ENCODE results near the gene RPL13.

RPL13 gene

DNA sequence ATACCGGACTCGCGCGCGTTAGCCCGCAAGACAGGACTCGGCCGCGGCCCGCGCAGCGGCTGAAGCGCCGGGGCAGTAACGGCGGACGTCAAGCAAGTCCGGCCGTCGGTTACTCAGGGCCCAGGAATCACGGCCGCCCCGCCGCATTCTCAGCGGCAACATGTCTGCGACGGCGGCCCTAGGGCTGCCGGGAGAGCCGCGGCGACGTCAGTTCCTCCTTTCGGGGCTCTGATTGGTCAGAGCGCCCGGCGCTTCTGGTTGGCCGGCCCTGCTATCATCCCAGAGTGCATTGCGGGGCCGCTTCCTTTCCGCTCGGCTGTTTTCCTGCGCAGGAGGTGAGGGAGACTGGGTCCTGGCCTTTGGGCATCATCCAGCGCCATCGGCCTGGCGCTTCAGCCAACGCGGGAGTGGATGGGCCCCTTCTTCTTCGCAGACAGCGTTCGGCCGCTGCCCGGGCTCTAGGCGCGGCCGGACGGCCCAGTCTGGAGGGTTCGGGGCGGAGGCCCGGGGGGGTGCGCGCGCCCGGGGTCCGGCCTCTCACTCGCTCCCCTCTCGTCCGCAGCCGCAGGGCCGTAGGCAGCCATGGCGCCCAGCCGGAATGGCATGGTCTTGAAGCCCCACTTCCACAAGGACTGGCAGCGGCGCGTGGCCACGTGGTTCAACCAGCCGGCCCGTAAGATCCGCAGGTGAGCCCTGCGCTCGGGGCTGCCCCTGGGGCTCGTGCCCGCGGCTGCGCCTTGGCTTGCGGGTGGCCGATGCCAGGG is at the start of gene RPL13:
TSS of gene RPL13 (plus strand) at position 305 of the 764 bp plus-strand sequence. CDS start at position 583, 278 bp downstream.
- no peak for FAIRE-seq

DNA sequence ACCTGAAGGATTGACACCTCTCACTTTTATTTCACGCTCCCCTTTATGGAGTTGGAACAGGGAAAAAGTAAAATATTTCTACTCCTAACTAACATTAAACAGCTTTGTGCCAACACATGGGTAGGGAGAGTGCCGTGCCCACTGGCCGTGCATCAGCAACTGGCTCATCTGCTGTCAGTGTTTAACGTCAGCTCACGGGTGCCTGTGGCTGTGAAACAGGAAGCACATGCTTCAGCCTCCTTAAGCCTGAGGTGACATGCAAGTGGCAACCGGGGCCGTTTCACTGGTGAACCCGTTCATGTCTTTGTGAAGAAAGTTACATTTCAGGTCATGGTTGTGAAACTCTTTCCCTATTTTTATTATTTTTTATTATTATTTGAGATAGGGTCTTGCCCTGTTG is 49.1 kb upstream of the RPL13 start:
- no peak for FAIRE-seq

DNA sequence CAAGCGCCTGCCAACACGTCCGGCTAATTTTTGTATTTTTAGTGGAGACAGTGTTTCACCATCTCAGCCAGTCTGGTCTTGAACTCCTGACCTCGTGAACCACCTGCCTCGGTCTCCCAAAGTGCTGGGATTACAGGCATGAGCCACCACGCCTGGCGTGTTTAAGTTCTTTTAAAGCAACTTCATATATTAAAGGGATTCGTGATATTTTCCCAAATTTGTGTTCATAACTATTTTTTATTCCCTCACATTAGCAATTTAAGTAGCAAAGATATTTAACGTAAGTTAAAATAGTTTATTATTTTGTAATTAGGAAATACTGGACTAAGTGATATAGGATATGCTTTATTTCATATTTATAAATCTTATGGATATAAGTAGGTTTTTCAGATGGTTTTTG is 48.0 kb upstream of the RPL13 start:
- FAIRE-seq, result no peak

DNA sequence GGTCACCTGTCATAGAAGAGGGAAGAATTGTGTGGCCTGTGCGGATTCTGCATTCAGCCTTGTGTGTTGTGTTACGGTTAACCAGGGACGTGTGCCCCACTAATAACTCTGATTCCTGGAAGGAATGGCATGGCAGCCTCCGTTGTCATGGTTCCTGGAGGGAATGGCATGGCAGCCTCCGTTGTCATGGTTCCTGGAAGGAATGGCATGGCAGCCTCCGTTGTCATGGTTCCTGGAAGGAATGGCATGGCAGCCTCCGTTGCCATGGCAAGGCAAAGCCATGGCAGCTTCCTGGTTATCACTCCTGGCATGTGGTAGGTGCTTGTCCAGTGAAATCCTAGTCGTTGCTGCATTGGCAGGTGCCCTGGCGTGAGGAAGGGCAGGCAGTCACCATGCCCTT is 43.4 kb upstream of the RPL13 start:
- FAIRE-seq, result no peak

DNA sequence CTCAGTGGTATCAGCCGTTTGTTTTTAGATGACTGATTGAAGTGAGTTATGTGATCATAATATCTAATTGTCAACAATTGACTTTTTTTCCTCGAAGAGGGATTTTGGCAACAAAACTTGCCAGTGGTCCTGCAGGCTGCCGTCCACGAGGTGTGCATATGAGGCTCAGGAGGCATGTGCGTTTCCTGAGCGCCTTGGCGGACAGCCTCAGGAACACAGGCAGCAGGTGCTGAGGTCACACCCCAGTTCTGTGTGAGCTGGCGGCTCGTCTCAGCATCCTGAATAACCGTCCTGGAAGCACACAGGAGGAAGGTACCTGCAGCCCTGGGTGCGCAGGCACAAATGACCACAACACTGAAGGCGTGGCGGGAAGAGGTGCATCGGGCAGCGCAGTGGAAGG is 40.6 kb upstream of the RPL13 start:
- FAIRE-seq, result no peak

DNA sequence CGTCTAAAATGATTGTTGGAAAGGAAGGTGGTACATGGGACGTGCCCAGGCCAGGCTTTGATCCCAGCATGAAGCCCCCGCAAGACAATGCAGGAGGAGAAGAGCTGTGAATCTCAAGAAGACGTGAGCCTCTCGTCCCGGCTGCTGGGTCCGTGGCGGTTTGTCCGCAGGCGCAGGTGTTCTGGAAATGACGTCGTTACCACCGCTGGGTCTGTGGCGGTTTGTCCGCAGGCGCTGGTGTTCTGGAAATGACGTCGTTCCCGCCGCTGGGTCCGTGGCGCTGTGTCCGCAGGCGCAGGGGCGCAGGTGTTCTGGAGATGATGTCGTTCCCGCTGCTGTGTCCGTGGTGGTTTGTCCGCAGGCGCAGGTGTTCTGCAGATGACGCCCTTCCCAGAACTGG is 38.2 kb upstream of the RPL13 start:
- no peak for FAIRE-seq

DNA sequence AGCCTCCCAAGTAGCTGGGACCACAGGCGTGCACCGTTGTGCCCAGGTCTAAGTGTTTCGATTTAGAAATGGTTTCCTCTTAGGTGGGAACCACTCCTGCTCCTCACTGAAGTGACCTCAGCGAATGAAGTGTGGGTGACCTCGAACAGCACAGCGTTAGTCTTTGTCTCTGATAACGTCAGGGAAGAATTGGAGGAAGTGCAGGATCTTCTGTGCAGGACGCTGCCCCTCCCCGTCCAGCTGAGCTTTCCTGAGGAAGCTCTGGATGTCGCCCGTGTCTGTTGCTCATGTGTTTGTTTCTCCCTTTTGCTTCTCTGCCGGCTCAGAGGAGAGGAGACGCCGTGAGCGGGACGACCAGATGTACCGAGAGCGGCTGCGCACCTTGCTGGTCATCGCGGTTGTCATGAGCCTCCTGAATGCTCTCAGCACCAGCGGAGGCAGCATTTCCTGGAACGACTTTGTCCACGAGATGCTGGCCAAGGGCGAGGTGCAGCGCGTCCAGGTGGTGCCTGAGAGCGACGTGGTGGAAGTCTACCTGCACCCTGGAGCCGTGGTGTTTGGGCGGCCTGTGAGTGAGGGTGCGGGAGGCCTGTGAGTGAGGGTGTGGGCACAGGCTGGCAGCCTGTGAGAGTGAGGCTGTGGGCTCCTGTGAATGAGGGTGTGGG is 36.7 kb upstream of the RPL13 start:
- FAIRE-seq, result no peak

DNA sequence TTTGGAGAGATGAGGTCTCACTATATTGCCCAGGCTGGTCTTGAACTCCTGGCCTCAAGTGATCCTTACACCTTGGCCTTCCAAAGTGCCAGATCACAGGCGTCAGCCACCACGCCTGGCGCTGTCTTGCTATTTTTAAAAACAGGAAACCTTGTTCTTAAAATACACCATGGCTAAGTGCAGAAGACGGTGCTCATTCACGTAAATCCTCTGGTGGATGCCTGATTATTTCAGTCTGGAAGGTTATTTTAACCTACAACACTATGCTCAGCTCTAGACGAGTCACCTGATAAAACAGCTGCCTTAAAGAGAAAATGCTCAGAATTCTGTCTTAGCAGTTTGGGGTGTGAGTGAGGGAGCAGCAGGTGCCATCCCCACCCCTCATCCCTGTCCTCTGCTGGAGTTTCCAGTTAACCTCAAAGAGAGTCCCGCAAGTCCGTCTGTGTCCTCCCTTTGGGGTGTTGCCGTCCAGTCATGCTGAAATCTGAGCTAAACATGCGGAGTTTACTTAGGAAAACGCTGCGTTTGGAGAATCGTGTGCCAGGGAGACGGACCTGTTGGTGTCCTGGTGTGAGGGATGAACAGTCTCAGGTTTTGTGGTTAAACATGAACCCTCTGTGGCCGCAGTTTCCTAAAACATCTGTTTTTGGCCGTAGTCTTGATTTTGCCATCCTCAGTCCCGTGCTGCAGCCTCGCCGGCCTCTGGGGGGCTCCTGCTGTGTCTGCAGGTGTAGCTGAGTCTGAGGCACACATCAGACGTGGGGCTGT is 35.2 kb upstream of the RPL13 start:
- no peak for FAIRE-seq

DNA sequence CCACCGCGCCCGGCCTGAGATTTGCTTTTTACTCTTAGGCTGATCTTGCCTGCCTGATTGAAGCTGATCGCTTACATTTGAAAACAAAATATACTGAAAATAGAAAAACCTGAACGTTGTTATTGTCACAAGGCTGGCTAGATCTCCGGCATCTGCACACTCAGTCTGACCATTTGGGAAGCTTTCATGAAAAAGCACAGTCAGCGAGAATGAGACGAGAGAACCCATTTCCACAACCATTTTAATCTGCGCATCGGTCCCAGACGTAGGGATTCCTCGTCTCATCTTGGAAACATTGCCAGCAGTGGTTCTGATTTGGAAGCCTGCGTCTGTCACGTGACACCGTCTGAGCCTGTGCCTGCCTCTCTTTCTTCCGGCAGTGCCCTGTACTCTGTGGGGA is 31.4 kb upstream of the RPL13 start:
- FAIRE-seq, result no peak

DNA sequence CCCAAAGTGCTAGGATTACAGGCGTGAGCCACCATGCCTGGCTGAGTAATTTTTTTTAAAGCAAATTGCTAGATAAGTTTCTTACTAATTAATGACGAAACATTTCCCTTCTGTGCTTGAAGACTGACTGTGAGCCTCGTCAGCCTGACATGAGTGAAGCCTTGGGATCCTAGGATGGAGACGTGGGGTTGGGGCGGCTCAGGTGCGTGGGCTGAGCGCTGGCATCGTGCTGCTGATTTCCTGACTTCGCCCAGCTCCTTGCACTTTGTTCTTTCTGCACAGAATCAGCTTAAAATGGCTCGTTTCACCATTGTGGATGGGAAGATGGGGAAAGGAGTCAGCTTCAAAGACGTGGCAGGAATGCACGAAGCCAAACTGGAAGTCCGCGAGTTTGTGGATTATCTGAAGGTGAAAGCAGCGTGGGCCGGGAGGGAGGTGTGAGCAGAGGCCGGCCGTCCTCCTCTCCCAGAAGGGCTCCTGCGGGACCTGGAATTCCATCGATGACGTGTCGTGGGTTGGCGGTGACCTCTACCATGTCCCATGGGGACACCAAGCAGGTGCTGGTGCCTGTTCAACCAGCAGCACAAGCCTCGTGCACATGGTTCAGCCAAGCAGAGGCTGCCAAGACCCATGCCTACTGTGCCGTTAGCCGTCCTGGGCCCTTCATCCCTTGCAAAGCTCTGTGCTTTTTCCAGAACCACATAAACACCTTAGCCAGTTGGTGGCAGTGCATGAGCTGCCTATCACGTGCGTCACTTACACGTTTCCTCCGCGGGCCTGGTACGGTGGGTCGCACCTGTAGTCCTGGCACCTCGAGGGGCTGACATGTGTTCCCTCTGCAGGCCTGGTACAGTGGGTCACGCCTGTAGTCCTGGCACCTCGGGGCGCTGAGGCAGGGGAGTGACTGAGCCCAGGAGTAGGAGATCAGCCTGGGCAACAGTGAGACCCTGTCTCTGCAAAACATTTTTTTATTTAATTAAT is 29.8 kb upstream of the RPL13 start:
- FAIRE-seq, result no peak

DNA sequence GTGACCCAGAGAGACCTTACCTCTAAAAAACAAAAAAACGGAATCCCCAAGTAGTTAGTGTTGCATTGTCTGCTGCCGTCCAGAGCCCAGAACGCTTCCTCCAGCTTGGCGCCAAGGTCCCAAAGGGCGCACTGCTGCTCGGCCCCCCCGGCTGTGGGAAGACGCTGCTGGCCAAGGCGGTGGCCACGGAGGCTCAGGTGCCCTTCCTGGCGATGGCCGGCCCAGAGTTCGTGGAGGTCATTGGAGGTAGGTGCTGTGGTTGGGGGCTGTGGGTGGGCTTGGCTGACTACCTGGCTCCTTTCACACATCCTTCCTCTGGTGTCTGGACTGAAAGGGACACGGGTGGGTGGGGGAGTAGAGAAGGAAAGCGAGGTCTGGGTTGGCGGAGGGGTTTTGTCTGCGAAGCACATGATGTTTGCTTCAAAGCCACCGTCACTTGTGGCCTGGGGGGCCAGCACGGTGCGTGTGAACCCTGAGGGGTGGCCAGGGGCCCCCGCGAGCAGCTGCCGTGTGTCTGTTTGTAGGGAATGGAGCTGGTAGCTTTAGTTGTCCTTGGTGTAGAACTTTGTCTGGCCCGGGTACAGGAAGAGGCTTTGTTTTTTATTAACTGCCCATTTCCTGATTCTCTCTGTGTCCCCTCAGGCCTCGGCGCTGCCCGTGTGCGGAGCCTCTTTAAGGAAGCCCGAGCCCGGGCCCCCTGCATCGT is 28.5 kb upstream of the RPL13 start:
- no peak for FAIRE-seq

DNA sequence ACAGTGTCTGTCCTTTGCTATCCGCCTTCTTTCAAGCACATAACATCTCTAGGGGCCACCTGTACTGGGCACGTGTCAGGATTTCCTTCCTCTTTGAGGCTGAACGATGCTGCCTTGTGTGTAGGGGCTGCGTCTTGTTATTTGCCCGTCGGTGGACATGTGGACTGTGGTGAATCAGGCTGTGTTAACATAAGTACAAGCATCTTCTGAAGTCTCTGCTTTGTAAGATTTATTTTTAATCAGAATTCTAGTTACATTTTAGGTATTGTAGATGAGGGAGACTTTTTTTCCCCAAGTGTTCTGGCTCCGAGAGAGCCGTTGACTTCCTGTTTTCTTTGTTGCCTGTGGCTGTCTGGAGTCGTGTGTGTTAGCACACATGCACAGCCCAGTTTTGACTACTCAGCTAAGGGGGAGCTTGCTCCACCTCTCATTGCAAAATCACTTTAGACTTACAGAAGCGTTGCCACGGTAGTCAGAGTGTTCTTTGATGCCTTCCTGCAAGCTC is 26.2 kb upstream of the RPL13 start:
- no peak for FAIRE-seq

DNA sequence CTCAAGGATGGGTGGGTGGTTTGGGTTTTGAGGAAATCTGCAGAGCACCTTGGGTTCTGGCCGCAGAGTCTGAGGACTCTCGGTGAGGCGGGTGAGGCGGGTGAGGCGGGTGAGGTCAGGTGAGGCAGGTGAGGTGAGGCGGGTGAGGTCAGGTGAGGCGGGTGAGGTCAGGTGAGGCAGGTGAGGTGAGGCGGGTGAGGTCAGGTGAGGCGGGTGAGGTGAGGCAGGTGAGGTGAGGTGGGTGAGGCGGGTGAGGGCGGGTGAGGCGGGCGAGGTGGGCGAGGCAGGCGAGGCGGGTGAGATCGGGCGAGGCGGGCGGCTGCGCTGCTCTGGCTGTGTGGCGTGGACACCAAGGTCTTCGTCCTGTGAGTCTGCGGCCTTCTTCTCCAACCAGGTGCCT is 24.1 kb upstream of the RPL13 start:
- FAIRE-seq, result no peak

DNA sequence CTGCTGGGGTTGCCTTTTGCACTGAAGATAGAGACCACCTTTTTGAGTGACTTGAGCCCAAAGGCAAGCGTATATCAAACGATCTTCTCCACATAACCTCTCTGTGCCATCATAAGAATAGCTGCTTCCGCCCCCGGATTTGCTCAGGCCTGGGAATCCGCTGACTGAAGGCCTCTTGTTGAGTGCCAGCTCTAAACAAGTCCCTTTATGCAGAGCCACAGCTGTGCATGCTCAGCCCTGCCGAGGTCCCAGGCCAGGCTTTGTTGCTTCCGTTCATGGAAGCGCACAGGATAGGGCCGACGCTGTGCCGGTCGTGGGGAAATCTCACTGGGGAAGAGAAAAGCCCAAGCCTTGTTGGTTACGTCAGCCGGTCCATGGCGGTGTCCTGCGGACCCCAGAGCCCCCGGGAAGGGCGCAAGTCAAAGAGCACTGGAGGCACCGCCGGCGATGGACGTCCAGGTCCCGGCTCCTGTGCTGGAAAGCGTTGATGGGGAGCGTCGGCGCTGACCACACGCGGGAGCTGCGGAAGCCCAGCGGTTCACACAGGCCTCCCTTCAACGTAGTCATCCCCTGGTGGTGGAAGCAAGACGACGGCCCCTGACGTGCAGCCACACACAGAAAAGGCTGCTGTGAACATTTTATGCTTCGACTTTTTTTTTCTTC is 23.5 kb upstream of the RPL13 start:
- FAIRE-seq, result no peak

DNA sequence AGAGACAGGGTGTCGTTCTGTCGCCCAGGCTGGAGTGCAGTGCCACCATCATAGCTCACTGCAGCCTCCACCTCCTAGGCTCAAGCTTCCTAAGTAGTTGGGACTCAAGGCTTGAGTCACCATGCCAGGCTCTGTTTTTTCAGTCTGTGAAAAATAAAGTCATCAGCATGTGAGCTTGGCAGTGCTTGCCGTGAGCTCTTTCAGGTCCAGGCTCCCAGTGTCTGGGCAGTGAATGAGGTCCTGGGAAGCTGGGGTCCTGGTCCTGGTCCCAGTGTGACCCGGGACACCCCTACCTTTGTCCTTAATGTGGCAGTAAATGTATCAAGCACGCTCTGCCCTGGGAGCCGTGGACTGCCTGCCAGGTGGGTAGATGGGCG is 22.9 kb upstream of the RPL13 start:
- FAIRE-seq, result no peak

DNA sequence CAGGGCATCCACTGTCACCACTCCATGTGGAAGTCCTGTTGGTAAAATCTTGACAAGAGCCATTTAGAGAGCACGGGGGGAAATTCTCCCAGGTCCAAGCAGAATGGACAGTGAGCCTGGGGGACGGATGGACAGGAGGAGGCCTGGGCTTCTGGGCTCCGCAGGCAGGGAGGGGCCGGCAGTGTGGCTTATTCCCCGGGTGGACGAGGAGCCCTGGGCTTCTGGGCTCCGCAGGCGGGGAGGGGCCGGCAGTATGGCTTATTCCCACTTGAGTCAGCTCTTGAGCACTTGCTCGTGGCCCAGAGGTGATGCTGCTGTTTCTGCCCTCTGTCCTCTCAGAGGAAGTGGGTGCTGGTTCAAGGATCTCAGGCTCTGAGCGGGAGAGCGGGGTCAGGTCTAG is 22.2 kb upstream of the RPL13 start:
- FAIRE-seq, result no peak

DNA sequence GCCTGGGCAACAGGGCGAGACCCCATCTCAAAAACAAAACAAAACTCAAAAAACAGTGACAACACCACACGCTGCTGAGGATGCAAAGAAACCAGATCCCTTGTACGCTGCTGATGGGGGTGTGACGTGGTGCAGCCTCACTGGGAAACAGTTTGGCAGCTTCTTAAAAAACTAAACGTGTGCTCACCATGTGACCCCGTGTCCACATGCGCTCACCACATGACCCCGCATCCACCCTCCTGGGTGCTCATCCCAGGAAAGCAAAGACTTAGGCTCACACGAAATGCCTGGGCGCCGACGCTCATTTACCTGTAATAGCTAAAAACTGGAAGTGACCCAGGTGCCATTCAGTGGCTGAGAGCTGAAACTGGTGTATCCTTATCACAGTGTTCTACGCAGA is 19.9 kb upstream of the RPL13 start:
- FAIRE-seq, result no peak

DNA sequence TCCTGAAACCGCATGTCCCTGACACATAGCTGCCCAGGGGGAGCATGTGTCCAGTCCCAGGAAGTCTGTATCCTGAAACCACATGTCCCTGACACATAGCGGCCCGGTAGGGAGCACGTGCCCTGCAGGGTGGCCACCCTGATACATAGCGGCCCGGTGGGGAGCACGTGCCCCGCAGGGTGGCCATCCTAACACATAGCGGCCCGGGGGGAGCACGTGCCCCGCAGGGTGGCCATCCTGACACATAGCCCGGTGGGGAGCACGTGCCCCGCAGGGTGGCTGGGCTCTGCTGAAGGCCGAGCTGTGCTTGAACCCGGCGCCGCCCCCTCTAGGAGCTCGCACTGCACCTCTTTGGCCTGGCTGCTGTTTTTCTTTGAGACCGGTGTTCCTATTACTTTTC is 18.7 kb upstream of the RPL13 start:
- FAIRE-seq, result no peak

DNA sequence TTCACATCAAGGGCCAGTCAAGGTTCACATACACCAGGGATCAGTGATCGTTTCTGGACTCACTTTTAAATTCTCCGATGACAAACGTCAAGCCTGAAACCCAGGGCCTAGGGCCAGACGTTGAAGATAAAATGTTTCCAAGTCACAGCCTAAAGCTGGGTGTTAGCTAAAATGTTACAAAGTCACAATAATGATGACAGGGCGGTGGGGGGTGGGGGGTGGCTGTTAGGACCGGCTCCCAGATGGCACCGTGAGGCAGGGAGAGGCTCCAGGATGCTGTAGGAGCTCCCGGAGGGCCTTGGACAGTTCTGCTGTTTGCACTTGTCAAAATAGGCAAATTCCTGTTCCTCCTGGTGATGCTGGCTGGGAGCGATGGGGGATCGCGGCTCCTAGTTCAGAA is 16.4 kb upstream of the RPL13 start:
- FAIRE-seq, result no peak

DNA sequence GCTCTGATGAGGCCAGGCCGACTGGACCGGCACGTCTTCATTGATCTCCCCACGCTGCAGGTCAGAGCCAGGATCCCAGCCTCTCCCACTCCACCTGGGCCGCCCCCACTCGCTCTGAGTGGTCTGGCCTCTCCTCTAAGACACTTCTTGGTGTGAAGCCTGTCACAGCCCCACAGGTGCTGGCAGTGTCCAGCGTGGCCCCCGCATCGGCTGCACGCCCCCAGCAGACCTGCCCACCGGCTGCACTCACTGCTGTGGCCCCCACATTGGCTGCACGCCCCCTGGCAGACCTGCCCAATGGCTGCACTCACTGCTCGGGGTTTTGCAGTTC is 15.8 kb upstream of the RPL13 start:
- FAIRE-seq, result no peak

DNA sequence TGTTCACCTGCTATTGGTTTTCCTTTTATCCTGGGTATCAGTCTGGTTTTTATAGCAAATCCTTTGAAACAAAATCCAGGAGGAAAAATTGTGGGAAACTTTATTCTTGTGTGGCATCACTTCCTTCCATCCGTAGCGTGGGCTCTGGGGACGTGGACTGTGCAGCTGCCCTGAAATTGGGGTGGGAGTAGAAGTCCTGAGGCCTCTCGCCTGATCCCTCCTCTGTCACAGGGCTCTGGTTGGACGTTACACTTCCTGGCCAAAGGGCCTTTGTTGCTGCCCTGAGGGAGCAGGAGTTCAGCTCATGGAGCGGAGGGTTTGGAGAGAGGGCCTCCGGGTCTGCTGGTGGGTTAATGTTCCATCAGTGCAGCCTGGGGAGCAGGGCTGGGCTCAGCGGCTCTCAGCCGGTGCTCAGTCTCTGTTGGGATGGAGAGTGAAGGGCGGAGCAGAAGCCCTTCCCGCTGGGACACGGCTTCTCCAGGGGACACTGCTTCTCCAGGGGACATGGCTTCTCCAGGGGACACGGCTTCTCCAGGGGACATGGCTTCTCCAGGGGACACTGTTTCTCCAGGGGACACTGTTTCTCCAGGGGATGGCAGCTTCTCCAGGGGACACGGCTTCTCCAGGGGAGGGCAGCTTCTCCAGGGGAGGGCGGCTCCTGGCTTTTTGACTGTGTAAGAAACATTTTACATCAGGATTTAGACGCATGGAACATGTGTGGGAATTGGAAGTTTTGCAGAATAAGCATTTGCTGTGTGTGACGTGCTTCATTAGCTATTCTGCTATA is 15.2 kb upstream of the RPL13 start:
- no peak for FAIRE-seq

All from endometrium (tissue), 2 donors.